Endothelial cell of umbilical vein (primary cell): Measurements from ENCODE around the gene PASK. TPM values are rescaled to one million over a fixed set of nuclear protein-coding genes. Genes with fewer than 3 reads are reported as not detected.

ENCODE experiments used
- BruUV-seq: library from RNA; stranded (reverse); fragments of 400-500 nt; replicated peaks from 2 replicates; lab custom pipeline; 2021; lab: Mats Ljungman, UMichigan
- CTCF ChIA-PET: fragments of 300-600, 350-600 bp; sonication (Branson Sonifier 250); formaldehyde crosslinking; loops from one replicate; lab custom pipeline; 2021; ENCODE audit warnings: antibody characterized with exemption, inconsistent platforms; lab: Charles Lee
- POLR2A ChIA-PET: fragments of 300-600, 350-600 bp; sonication (Branson Sonifier 250); formaldehyde crosslinking; loops from one replicate; lab custom pipeline; 2021; ENCODE audit warnings: antibody characterized with exemption, inconsistent platforms; lab: Charles Lee
- DNase-seq: peaks from one replicate; pipeline ENCODE4 v3.0.0-alpha.2; 2011; ENCODE audit warnings: low read depth, low spot score
- FAIRE-seq: peaks from 2 replicates; lab custom pipeline; 2011; peaks lifted over from hg19 to GRCh38; lab: Jason Lieb, UNC
- H2AFZ ChIP-seq: 2 replicates; pipeline ENCODE4 v1.6.0; 2012; ENCODE audit warnings: low read depth, low read length, control low read depth, inconsistent platforms
- H3K27ac ChIP-seq: 2 replicates; pipeline ENCODE4 v1.5.1; 2011; ENCODE audit warnings: low read depth, mild to moderate bottlenecking, control low read depth, low read length, moderate library complexity; ENCODE audit not compliant: insufficient read depth
- H3K27me3 ChIP-seq, 2 experiments: 2 replicates each; pipeline versions ENCODE4 v1.6.0 to v1.6.1; 2011; ENCODE audit warnings: low read length in 2 of 2, mixed read lengths in 1 of 2; ENCODE audit not compliant: control insufficient read depth in 2 of 2, insufficient read depth in 2 of 2
- H3K36me3 ChIP-seq, 2 experiments: 2 replicates in 1 of 2; 3 replicates in 1 of 2; pipeline ENCODE4 v1.5.1; 2011; ENCODE audit warnings: low read length in 2 of 2, mild to moderate bottlenecking in 1 of 2, moderate library complexity in 1 of 2; ENCODE audit not compliant: control insufficient read depth in 2 of 2, insufficient read depth in 2 of 2; ENCODE audit errors: extremely low read depth in 1 of 2
- H3K4me1 ChIP-seq: 3 replicates; pipeline ENCODE4 v1.5.1; 2011; ENCODE audit warnings: mild to moderate bottlenecking, low read length; ENCODE audit not compliant: control insufficient read depth, insufficient read depth; ENCODE audit errors: extremely low read depth
- H3K4me2 ChIP-seq: 2 replicates; pipeline ENCODE4 v1.6.1; 2011; ENCODE audit warnings: low read length, control low read depth, mixed read lengths; ENCODE audit not compliant: insufficient read depth
- H3K4me3 ChIP-seq, 3 experiments: fragments of 200-600 bp in 1 of 3; sonication (generic), shearing (Covaris generic) in 1 of 3; replicated peaks in 1 of 3; 2 replicates each; pipeline ENCODE4 v1.5.1; 2011 to 2016; ENCODE audit warnings: control low read depth in 3 of 3, low read length in 3 of 3, mild to moderate bottlenecking in 2 of 3, inconsistent platforms in 1 of 3, low read depth in 1 of 3, moderate library complexity in 1 of 3; ENCODE audit not compliant: insufficient read depth in 1 of 3
- H3K79me2 ChIP-seq: 2 replicates; pipeline ENCODE4 v1.6.0; 2012; ENCODE audit warnings: low read length, inconsistent platforms; ENCODE audit not compliant: control insufficient read depth, insufficient read depth
- H3K9ac ChIP-seq: replicated peaks from 2 replicates; pipeline ENCODE3; 2011; ENCODE audit warnings: low read length, control low read depth; ENCODE audit not compliant: insufficient read depth; ENCODE audit errors: extremely low read depth
- H3K9me1 ChIP-seq: replicated peaks from 3 replicates; pipeline ENCODE4 v1.6.0; 2011; ENCODE audit warnings: mild to moderate bottlenecking, low read length; ENCODE audit not compliant: control insufficient read depth, insufficient read depth; ENCODE audit errors: extremely low read depth
- H3K9me3 ChIP-seq: replicated peaks from 2 replicates; pipeline ENCODE4 v1.5.1; 2012; ENCODE audit warnings: low read length, inconsistent platforms; ENCODE audit not compliant: control insufficient read depth, insufficient read depth
- H4K20me1 ChIP-seq: replicated peaks from 2 replicates; pipeline ENCODE3; 2011; ENCODE audit warnings: mild to moderate bottlenecking, low read length; ENCODE audit not compliant: control insufficient read depth, insufficient read depth; ENCODE audit errors: extremely low read depth
- EZH2 ChIP-seq: IDR thresholded peaks from 2 replicates; pipeline ENCODE4 v1.6.1; 2012; ENCODE audit warnings: borderline replicate concordance, low read depth, mild to moderate bottlenecking, moderate library complexity, low read length, inconsistent platforms; ENCODE audit not compliant: severe bottlenecking
- FOS ChIP-seq: IDR thresholded peaks from 2 replicates; pipeline ENCODE4 v1.6.1; 2011; ENCODE audit warnings: mild to moderate bottlenecking, low read length, moderate library complexity, borderline replicate concordance; ENCODE audit not compliant: insufficient read depth
- GATA2 ChIP-seq: IDR thresholded peaks from 2 replicates; pipeline ENCODE4 v1.7.0; 2011; ENCODE audit warnings: low read depth, mild to moderate bottlenecking, moderate library complexity, mixed read lengths, low read length; ENCODE audit not compliant: insufficient read length, insufficient read depth
- JUN ChIP-seq: IDR thresholded peaks from 2 replicates; pipeline ENCODE4 v1.6.1; 2011; ENCODE audit warnings: borderline replicate concordance, low read depth; ENCODE audit not compliant: insufficient read length, insufficient read depth
- MYC ChIP-seq: IDR thresholded peaks from one replicate; pipeline ENCODE4 v1.6.1; 2011; ENCODE audit warnings: mild to moderate bottlenecking, low read depth, low read length
- POLR2A ChIP-seq: IDR thresholded peaks from 2 replicates; pipeline ENCODE4 v1.6.1; 2012; ENCODE audit warnings: low read depth, mild to moderate bottlenecking, control low read depth, low read length
- POLR2AphosphoS5 ChIP-seq: IDR thresholded peaks from 2 replicates; pipeline ENCODE4 v1.6.1; 2012; ENCODE audit warnings: low read depth, mild to moderate bottlenecking, control low read depth, low read length, moderate library complexity; ENCODE audit not compliant: insufficient read depth
- dilution Hi-C: fragments of 300-500 bp; cut with MboI; formaldehyde crosslinking; loops from one replicate; pipeline ENCODE4 v1.15.0; 2019; ENCODE audit warnings: low sequenced_read_pairs; ENCODE audit not compliant: extremely low pct_ligation_motif_present
- intact Hi-C: fragments of 100-400 bp; cut with micrococcal nuclease; formaldehyde crosslinking; loops from one replicate; pipeline ENCODE4 v1.10.0; 2022
- polyA plus RNA-seq, 4 experiments: library from polyadenylated mRNA; depleted of rRNA in 3 of 4; stranded (reverse) in 3 of 4; unstranded in 1 of 4; fragments of >200 nt; gene quantifications; 2 replicates each; pipeline versions ENCODE4 v1.2.1 to v1.2.3, GENCODE V29; 2011 to 2012; ENCODE audit warnings: missing spikeins in 1 of 4
- total RNA-seq: library from RNA; stranded (reverse); gene quantifications from 2 replicates; pipeline ENCODE4 v1.2.3, GENCODE V29; 2021
- TF ChIP-seq, protein P1 (sequence below), 2 donors: IDR thresholded peaks; 1 replicate in 1 of 2; 2 replicates in 1 of 2; pipeline ENCODE4 v1.5.1; 2011; ENCODE audit warnings: low read length in 2 of 2, mild to moderate bottlenecking in 2 of 2, moderate library complexity in 2 of 2, control low read depth in 1 of 2, inconsistent platforms in 1 of 2, low read depth in 1 of 2; ENCODE audit not compliant: insufficient read depth in 1 of 2; ENCODE audit errors: extremely low read depth in 1 of 2
- TF ChIP-seq, protein P2 (sequence below): IDR thresholded peaks from 2 replicates; pipeline ENCODE4 v1.6.1; 2011; ENCODE audit not compliant: insufficient read depth, insufficient read length

Gene PASK
- total and polyA plus RNA-seq, 2 donors (not counting 3 experiments of a cell fraction or from before 2014, with no cell fraction given): 5.7 to 17.3 TPM

DNA sequence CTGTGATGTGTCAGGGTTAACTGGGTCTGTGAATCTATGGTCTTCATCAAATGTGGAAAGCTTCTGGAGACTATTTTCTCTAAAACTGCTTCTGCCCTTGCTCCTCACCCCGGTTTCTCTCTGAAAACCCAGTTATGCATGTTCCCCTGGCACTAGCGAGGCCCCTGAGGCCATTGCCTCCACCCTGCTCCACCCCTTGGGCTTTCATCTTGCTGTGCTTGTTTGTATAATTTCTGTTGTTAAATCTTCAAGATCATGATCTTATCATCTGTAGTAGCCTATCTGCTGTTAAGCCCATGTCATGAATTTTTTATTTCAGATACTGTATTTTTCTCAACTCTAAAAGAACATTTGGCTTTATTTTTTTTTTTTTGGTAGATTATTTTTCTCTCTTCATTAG lies 24.3 kb upstream of the PASK start:
- no peaks in the 10 kb centered on the region for H3K9me1 ChIP-seq
- intact Hi-C loops: no loop called here
- H3K79me2 ChIP-seq: no peaks in the 10 kb centered on the region
- ChIA-PET POLR2A (no interaction called here), CTCF (interaction anchor here (0.6 to 1.3 kb wide), 3 partner anchors 9 to 79 kb away, joined by 3 to 5 read pairs (median 3); no protein-coding TSS in a partner anchor)
- H3K4me1 ChIP-seq: no peaks in the 10 kb centered on the region
- H3K9me3 ChIP-seq: no peaks in the 10 kb centered on the region
- TF ChIP-seq EZH2 (no peak), POLR2A (no peak), GATA2 (no peak), FOS (no peak), MYC (no peak), JUN (no peak), POLR2AphosphoS5 (no peak)
- TF ChIP-seq, protein P1, sequence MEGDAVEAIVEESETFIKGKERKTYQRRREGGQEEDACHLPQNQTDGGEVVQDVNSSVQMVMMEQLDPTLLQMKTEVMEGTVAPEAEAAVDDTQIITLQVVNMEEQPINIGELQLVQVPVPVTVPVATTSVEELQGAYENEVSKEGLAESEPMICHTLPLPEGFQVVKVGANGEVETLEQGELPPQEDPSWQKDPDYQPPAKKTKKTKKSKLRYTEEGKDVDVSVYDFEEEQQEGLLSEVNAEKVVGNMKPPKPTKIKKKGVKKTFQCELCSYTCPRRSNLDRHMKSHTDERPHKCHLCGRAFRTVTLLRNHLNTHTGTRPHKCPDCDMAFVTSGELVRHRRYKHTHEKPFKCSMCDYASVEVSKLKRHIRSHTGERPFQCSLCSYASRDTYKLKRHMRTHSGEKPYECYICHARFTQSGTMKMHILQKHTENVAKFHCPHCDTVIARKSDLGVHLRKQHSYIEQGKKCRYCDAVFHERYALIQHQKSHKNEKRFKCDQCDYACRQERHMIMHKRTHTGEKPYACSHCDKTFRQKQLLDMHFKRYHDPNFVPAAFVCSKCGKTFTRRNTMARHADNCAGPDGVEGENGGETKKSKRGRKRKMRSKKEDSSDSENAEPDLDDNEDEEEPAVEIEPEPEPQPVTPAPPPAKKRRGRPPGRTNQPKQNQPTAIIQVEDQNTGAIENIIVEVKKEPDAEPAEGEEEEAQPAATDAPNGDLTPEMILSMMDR (IDR thresholded peaks at IDR 0.05; ENCODE audit: extremely low read depth in 1 of 2, insufficient read depth in 1 of 2, low read depth in 1 of 2, low read length in 2 of 2): no peak
- TF ChIP-seq, protein P2, sequence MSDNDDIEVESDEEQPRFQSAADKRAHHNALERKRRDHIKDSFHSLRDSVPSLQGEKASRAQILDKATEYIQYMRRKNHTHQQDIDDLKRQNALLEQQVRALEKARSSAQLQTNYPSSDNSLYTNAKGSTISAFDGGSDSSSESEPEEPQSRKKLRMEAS: no peak
- H2AFZ ChIP-seq: no peak overlapping the region
- dilution Hi-C loops: no loop called here
- no TSS peak for BruUV-seq
- DNase-seq: no peak
- no peak overlapping the region for H3K4me2 ChIP-seq
- H3K36me3 ChIP-seq: peaks cover 0 to 12% of the 10 kb centered on the region in 2 experiments
- H3K27ac ChIP-seq: no peak overlapping the region
- no peaks in the 10 kb centered on the region for H3K27me3 ChIP-seq
- peak; percentile 55 for FAIRE-seq
- no peak overlapping the region for H3K9ac ChIP-seq
- no peak overlapping the region for H3K4me3 ChIP-seq
- no peaks in the 10 kb centered on the region for H4K20me1 ChIP-seq
